SK-N-MC (cell line): Measurements from ENCODE around the gene RELN.

Experiments
- EZH2 ChIP-seq: fragments of 200-600 bp; sonication (generic); IDR thresholded peaks from one replicate; pipeline ENCODE4 v1.6.1; 2017; ENCODE audit warnings: antibody characterized with exemption
- FOXP2 ChIP-seq: optimal IDR thresholded peaks from 2 replicates; pipeline ENCODE3; 2011; ENCODE audit warnings: mild to moderate bottlenecking, moderate library complexity; ENCODE audit not compliant: insufficient read depth; ENCODE audit errors: extremely low read length, control extremely low read depth
- POLR2AphosphoS5 ChIP-seq: IDR thresholded peaks from 2 replicates; pipeline ENCODE4 v1.6.1; 2012; ENCODE audit warnings: mild to moderate bottlenecking, low read depth, low read length, borderline replicate concordance

DNA sequence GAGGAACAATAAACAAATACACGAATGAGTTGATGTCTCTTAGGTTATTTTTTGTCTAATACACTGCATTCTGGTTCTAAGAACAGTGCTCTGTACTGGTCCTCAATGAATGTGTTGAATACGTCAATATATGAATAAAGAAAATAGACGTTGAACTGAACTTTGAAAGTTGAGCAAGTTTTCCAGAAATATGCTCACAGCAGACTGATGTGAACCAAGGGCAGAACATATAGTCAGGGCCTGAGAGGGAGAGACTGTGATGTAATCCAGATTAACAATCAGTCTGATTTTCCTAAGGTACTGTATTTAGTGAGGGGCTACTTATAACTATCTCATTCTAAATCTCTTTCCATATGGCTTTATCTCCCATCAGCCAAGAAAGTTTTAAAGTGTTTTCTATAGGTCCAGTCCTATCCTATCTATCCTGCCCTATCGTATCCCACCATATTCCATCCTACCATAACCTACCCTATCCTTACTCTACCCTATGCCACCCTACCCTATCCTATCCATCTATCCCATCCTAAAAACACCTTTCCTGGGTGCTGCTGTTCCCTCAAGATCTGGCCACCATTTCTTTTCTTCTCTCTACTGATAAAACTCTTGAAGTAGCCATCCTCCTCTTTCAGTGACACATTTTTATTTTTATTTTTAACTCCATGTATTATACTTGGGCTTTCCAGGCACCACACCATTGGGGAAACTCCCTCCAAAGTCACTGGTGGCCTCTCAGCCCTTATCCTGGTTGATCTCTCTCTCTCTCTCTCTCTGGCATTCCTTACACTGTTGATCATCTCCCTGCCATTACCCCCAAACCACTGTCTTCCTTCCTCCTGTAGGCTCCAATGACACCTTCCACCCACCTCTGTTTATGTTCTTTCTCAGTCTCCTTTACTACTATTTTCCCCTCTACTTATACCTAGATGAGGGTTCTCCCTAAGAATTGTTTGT lies 331.1 kb downstream of the RELN start:
- TF ChIP-seq EZH2, result no peak
- no peak for TF ChIP-seq POLR2AphosphoS5
- TF ChIP-seq FOXP2, result no peak
